HepG2 (cell line): Measurements from ENCODE around the gene C2orf81. TPM values are rescaled to one million over a fixed set of nuclear protein-coding genes. Genes with fewer than 3 reads are reported as not detected.

Source experiments
- ATAC-seq: fragments of 200-7000 bp; cut with Tn5 transposase; 3 replicates; pipeline ENCODE4 v1.9.1; 2020; ENCODE audit warnings: mild to moderate bottlenecking, moderate library complexity
- BruUV-seq: library from RNA; stranded (reverse); fragments of 400-500 nt; replicated peaks from 2 replicates; lab custom pipeline; 2021; lab: Mats Ljungman, UMichigan
- CTCF ChIA-PET: fragments of 300-600 bp; formaldehyde crosslinking; extraction: SDS; loops from one replicate; lab custom pipeline; 2021; ENCODE audit warnings: low total read pairs, inconsistent platforms, low intra/inter-chr PET ratio; lab: Yijun Ruan, JAX
- POLR2A ChIA-PET: fragments of 350-600 bp; sonication (Branson Sonifier 250); formaldehyde crosslinking; loops from one replicate; lab custom pipeline; 2020; ENCODE audit warnings: antibody characterized with exemption, inconsistent platforms; lab: Yijun Ruan, JAX
- DNase-seq: peaks from one replicate; pipeline ENCODE4 v3.0.0-alpha.2; 2015; ENCODE audit warnings: low spot score
- FAIRE-seq: peaks from 3 replicates; lab custom pipeline; 2011; peaks lifted over from hg19 to GRCh38; lab: Jason Lieb, UNC
- H2AFZ ChIP-seq: one replicate; pipeline ENCODE4 v1.6.1; 2011; ENCODE audit warnings: low read length, inconsistent platforms
- H3K27ac ChIP-seq: fragments of 300-600 bp; 3 replicates; pipeline ENCODE4 v1.8.0; 2011; ENCODE audit warnings: mixed run types, mild to moderate bottlenecking, mixed read lengths, low read length, inconsistent platforms; ENCODE audit not compliant: insufficient read depth; ENCODE audit errors: extremely low read length
- H3K27me3 ChIP-seq, 2 experiments: fragments of 200-600 bp in 1 of 2; 2 replicates in 1 of 2; 3 replicates in 1 of 2; pipeline versions ENCODE4 v1.6.0 to v1.8.0; 2011; ENCODE audit warnings: low read length in 2 of 2, mild to moderate bottlenecking in 2 of 2, moderate library complexity in 2 of 2, inconsistent platforms in 1 of 2; ENCODE audit not compliant: insufficient read depth in 2 of 2, control insufficient read depth in 1 of 2
- H3K36me3 ChIP-seq, 2 experiments: fragments of 200-600 bp in 1 of 2; replicated peaks in 1 of 2; 2 replicates in 1 of 2; 3 replicates in 1 of 2; pipeline versions ENCODE4 v1.5.1 to v1.8.0; 2011; ENCODE audit warnings: low read length in 2 of 2, inconsistent platforms in 1 of 2; ENCODE audit not compliant: insufficient read depth in 2 of 2, control insufficient read depth in 1 of 2
- H3K4me1 ChIP-seq: 2 replicates; pipeline ENCODE4 v1.5.1; 2012; ENCODE audit warnings: low read length, inconsistent platforms; ENCODE audit not compliant: insufficient read depth
- H3K4me2 ChIP-seq: 2 replicates; pipeline ENCODE4 v1.6.0; 2011; ENCODE audit warnings: low read depth, low read length, inconsistent platforms
- H3K4me3 ChIP-seq, 3 experiments: fragments of 200-600 bp in 1 of 3; sonication (generic), shearing (Covaris generic) in 1 of 3; replicated peaks in 1 of 3; 2 replicates each; pipeline ENCODE4 v1.5.1; 2011 to 2016; ENCODE audit warnings: low read length in 3 of 3, inconsistent platforms in 2 of 3, low read depth in 2 of 3, mild to moderate bottlenecking in 2 of 3, control low read depth in 1 of 3, mixed read lengths in 1 of 3; ENCODE audit not compliant: insufficient read depth in 1 of 3
- H3K79me2 ChIP-seq: one replicate; pipeline ENCODE4 v1.6.1; 2011; ENCODE audit warnings: low read length, inconsistent platforms; ENCODE audit not compliant: insufficient read depth
- H3K9ac ChIP-seq: 2 replicates; pipeline ENCODE4 v1.6.0; 2011; ENCODE audit warnings: mild to moderate bottlenecking, low read depth, low read length, inconsistent platforms; ENCODE audit not compliant: insufficient read depth
- H3K9me3 ChIP-seq: 2 replicates; pipeline ENCODE4 v1.5.1; 2012; ENCODE audit warnings: mild to moderate bottlenecking, low read length
- H4K20me1 ChIP-seq: 2 replicates; pipeline ENCODE4 v1.6.0; 2011; ENCODE audit warnings: inconsistent platforms, mild to moderate bottlenecking, low read length, moderate library complexity; ENCODE audit not compliant: insufficient read depth
- HOXA3 ChIP-seq: sonication (generic); formaldehyde crosslinking; IDR thresholded peaks from 2 replicates; pipeline ENCODE4 v1.5.0; 2020; ENCODE audit warnings: missing genetic modification reagents
- MXD3 ChIP-seq: IDR thresholded peaks from 2 replicates; pipeline ENCODE4 v1.6.1; 2016; ENCODE audit warnings: mild to moderate bottlenecking, missing biosample characterization, missing genetic modification reagents
- MYPOP ChIP-seq: sonication (generic); formaldehyde crosslinking; IDR thresholded peaks from 2 replicates; pipeline ENCODE4 v1.8.1; 2023; ENCODE audit warnings: mild to moderate bottlenecking, moderate library complexity, missing genetic modification reagents
- NR1H2 ChIP-seq: sonication (generic); formaldehyde crosslinking; IDR thresholded peaks from 2 replicates; pipeline ENCODE4 v1.8.1; 2022; ENCODE audit warnings: low read depth, missing genetic modification reagents, borderline replicate concordance
- REST ChIP-seq, 2 experiments: IDR thresholded peaks; 2 replicates each; pipeline ENCODE4 v1.6.1; 2011 to 2012; ENCODE audit warnings: low read length in 2 of 2, borderline replicate concordance in 1 of 2, low read depth in 1 of 2, mild to moderate bottlenecking in 1 of 2, moderate library complexity in 1 of 2
- ZNF224 ChIP-seq: sonication (generic); formaldehyde crosslinking; IDR thresholded peaks from 2 replicates; pipeline ENCODE4 v1.5.0; 2020; ENCODE audit warnings: mild to moderate bottlenecking, missing genetic modification reagents
- ZNF282 ChIP-seq: fragments of 450-650 bp; IDR thresholded peaks from 2 replicates; pipeline ENCODE4 v1.6.1; 2018; ENCODE audit not compliant: partially characterized antibody
- ZNF33A ChIP-seq: sonication (generic); formaldehyde crosslinking; IDR thresholded peaks from 2 replicates; pipeline ENCODE4 v1.5.1; 2020; ENCODE audit warnings: missing genetic modification reagents, mild to moderate bottlenecking, moderate library complexity, borderline replicate concordance
- ZNF350 ChIP-seq: sonication (generic); formaldehyde crosslinking; IDR thresholded peaks from 2 replicates; pipeline ENCODE4 v1.4.0; 2020; ENCODE audit warnings: mild to moderate bottlenecking, low read depth, missing genetic modification reagents, borderline replicate concordance
- ZNF441 ChIP-seq: sonication (generic); formaldehyde crosslinking; IDR thresholded peaks from 2 replicates; pipeline ENCODE4 v1.7.0; 2021; ENCODE audit warnings: missing genetic modification reagents, borderline replicate concordance
- ZNF720 ChIP-seq: sonication (generic); formaldehyde crosslinking; IDR thresholded peaks from 2 replicates; pipeline ENCODE4 v1.4.0; 2020; ENCODE audit warnings: missing genetic modification reagents
- ZNF776 ChIP-seq: sonication (generic); formaldehyde crosslinking; IDR thresholded peaks from 2 replicates; pipeline ENCODE4 v1.4.0; 2020; ENCODE audit warnings: mild to moderate bottlenecking, missing genetic modification reagents
- WGBS: methylation state at CpG from one replicate; pipeline ENCODE4 v1.1.6; 2017; ENCODE audit warnings: low lambda C conversion rate; 5-methylcytosine and 5-hydroxymethylcytosine counted together
- in situ Hi-C: cut with HindIII; loops from 2 replicates; pipeline ENCODE4 v1.10.0; 2017; ENCODE audit warnings: low pct_unique_long_range_greater_than_20kb; ENCODE audit not compliant: extremely low pct_ligation_motif_present
- intact Hi-C: fragments of 100-400 bp; cut with micrococcal nuclease; formaldehyde crosslinking; loops from one replicate; pipeline ENCODE4 v1.10.0; 2022; ENCODE audit not compliant: unreplicated experiment
- polyA plus RNA-seq, 8 experiments: library from polyadenylated mRNA; depleted of rRNA in 3 of 8; stranded (reverse) in 7 of 8; unstranded in 1 of 8; fragments of >200 nt; fragmentation: Illumina TruSeq in 4 of 8; extraction: Trizol in 4 of 8; gene quantifications; 2 replicates each; pipeline versions ENCODE4 v1.2.1 to v1.2.3, GENCODE V29; 2011 to 2016; ENCODE audit warnings: low read depth in 4 of 8, missing spikeins in 1 of 8, mixed read lengths in 1 of 8; ENCODE audit not compliant: insufficient read depth in 1 of 8
- total RNA-seq, 5 experiments: library from RNA; depleted of rRNA; stranded (reverse); fragments of >200 nt; fragmentation: Illumina TruSeq; extraction: Trizol; gene quantifications; 2 replicates each; pipeline ENCODE4 v1.2.3, GENCODE V29; 2016; ENCODE audit warnings: low read depth in 1 of 5
- TF ChIP-seq, protein P1 (sequence below): sonication (generic); formaldehyde crosslinking; IDR thresholded peaks from 2 replicates; pipeline ENCODE4 v1.4.0; 2020; ENCODE audit warnings: missing genetic modification reagents, borderline replicate concordance

The C2orf81 gene
- total and polyA plus RNA-seq, 2 of the 13 experiments (the other 11 are each of a cell fraction or from before 2014, with no cell fraction given), result 0.15 to 0.17 TPM

GRCh38 chr2:74390606-74391005, 30.8 kb downstream of the C2orf81 start:
- Histone ChIP-seq H3K4me3 (peak overlapping the region; percentile 82 to 98 (median 84); a peak in 5 of 6 replicates), H3K9me3 (no peaks in the 10 kb centered on the region), H2AFZ (no peak overlapping the region), H3K9ac (peak overlapping the region; percentile 94), H3K27ac (peak overlapping the region; percentile 87), H3K79me2 (peaks cover 56% of the 10 kb centered on the region), H3K4me1 (peaks cover 55% of the 10 kb centered on the region), H4K20me1 (no peaks in the 10 kb centered on the region), H3K27me3 (peaks cover 0 to 4% of the 10 kb centered on the region in 2 experiments; a peak in 2 of 5 replicates), H3K4me2 (peak overlapping the region; percentile 96), H3K36me3 (peaks cover 0 to 4% of the 10 kb centered on the region in 2 experiments; a peak in 2 of 5 replicates)
- no TSS peak for BruUV-seq
- CTCF ChIA-PET, result no interaction called here
- in situ Hi-C loops, result no loop called here
- intact Hi-C loops, result loop anchor here (5.0 kb wide), 2 partner anchors 58 to 123 kb away; no protein-coding TSS in a partner anchor
- POLR2A ChIA-PET, result interaction anchor here (0.9 to 3.8 kb wide), 11 partner anchors 8 to 136 kb away, joined by 3 to 38 read pairs (median 7); partner anchors contain the start of genes CCDC142, INO80B, TTC31 and WBP1
- 78% methylated on average over 5 of the region's 5 CpGs for WGBS
- DNase-seq, result no peak
- FAIRE-seq, result no peak
- ATAC-seq, result no peak
- TF ChIP-seq ZNF282 (no peak), NR1H2 (CRISPR knock-in tag) (no peak), REST (IDR thresholded peaks at IDR 0.05; ENCODE audit: borderline replicate concordance in 1 of 2, low read depth in 1 of 2, low read length in 2 of 2) (no peak), MYPOP (0 out of 2 replicates have a peak, but pooled peaks have one; percentile 25), ZNF224 (no peak), HOXA3 (CRISPR knock-in tag) (no peak), ZNF441 (no peak), MXD3 (no peak), ZNF720 (no peak), ZNF33A (0 out of 2 replicates have a peak, but pooled peaks have one; percentile 43), ZNF776 (CRISPR knock-in tag) (no peak), ZNF350 (CRISPR knock-in tag) (no peak)
- TF ChIP-seq, protein P1, sequence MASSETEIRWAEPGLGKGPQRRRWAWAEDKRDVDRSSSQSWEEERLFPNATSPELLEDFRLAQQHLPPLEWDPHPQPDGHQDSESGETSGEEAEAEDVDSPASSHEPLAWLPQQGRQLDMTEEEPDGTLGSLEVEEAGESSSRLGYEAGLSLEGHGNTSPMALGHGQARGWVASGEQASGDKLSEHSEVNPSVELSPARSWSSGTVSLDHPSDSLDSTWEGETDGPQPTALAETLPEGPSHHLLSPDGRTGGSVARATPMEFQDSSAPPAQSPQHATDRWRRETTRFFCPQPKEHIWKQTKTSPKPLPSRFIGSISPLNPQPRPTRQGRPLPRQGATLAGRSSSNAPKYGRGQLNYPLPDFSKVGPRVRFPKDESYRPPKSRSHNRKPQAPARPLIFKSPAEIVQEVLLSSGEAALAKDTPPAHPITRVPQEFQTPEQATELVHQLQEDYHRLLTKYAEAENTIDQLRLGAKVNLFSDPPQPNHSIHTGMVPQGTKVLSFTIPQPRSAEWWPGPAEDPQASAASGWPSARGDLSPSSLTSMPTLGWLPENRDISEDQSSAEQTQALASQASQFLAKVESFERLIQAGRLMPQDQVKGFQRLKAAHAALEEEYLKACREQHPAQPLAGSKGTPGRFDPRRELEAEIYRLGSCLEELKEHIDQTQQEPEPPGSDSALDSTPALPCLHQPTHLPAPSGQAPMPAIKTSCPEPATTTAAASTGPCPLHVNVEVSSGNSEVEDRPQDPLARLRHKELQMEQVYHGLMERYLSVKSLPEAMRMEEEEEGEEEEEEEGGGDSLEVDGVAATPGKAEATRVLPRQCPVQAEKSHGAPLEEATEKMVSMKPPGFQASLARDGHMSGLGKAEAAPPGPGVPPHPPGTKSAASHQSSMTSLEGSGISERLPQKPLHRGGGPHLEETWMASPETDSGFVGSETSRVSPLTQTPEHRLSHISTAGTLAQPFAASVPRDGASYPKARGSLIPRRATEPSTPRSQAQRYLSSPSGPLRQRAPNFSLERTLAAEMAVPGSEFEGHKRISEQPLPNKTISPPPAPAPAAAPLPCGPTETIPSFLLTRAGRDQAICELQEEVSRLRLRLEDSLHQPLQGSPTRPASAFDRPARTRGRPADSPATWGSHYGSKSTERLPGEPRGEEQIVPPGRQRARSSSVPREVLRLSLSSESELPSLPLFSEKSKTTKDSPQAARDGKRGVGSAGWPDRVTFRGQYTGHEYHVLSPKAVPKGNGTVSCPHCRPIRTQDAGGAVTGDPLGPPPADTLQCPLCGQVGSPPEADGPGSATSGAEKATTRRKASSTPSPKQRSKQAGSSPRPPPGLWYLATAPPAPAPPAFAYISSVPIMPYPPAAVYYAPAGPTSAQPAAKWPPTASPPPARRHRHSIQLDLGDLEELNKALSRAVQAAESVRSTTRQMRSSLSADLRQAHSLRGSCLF (CRISPR knock-in tag), result no peak
